ENCODE data around the gene SYPL1.

SYPL1 gene

DNA sequence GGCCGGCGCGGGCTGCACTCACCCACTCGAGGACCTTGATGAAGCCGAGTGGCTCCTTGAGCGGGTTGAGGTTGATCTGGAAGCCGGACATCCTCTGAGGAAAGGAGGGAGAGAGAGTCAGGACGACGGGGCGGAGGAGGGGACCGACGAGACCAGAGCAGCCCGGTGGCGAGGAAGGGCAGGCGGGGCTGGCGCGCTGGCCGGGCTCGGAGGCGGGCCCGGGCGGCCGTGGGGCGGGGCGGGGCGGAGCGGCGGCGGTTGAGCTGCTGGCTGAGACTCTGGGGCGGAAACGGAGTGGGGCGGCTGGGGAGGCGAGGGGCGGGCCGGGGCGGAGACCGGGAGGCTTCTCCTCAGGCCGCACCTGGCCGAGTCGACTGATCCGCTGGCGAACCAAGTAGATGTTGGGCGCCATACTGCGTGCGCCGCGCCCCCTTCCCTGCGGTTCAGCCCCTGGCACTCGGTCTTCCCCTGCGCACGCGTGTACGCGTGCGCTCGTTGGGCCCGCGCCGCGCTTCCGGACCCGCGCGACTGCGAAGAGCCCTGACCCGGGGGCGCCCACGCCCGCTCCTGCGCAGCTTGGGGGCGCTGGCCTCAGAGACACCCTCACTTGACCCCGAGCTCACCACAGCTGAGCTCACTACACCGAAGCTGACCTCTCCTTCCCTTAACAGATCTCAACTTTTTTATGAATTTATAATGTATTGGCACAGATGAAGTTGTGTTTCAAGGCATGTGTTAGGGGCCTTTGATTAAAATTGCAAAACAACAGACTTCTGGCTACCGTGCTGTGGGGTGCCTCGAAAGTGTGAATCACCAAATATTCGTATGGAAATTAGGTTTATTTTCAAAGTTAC, at the start of gene SYPL1:
SYPL1 (minus strand) TSS at position 195 of the 854 bp plus-strand sequence; CDS start at position 91, 104 bp downstream.
- peak within 1 kb of the TSS; percentile 64 for H3K4me3 ChIP-seq (ENCODE audit: low read depth, low read length)
- TF ChIP-seq, protein P1, sequence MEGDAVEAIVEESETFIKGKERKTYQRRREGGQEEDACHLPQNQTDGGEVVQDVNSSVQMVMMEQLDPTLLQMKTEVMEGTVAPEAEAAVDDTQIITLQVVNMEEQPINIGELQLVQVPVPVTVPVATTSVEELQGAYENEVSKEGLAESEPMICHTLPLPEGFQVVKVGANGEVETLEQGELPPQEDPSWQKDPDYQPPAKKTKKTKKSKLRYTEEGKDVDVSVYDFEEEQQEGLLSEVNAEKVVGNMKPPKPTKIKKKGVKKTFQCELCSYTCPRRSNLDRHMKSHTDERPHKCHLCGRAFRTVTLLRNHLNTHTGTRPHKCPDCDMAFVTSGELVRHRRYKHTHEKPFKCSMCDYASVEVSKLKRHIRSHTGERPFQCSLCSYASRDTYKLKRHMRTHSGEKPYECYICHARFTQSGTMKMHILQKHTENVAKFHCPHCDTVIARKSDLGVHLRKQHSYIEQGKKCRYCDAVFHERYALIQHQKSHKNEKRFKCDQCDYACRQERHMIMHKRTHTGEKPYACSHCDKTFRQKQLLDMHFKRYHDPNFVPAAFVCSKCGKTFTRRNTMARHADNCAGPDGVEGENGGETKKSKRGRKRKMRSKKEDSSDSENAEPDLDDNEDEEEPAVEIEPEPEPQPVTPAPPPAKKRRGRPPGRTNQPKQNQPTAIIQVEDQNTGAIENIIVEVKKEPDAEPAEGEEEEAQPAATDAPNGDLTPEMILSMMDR (IDR thresholded peaks at IDR 0.05; ENCODE audit: low read depth, low read length, missing control alignments): peak; percentile 15
- peak; percentile 73 for DNase-seq (ENCODE audit: low read depth)
- in situ Hi-C loops (cut with HindIII; ENCODE audit: low sequenced_read_pairs): no loop called here

GRCh38 chr7:106155027-106155426, 42.9 kb upstream of the SYPL1 start:
- TF ChIP-seq, protein P1 (IDR thresholded peaks at IDR 0.05; ENCODE audit: low read depth, low read length, missing control alignments): no peak

DNA sequence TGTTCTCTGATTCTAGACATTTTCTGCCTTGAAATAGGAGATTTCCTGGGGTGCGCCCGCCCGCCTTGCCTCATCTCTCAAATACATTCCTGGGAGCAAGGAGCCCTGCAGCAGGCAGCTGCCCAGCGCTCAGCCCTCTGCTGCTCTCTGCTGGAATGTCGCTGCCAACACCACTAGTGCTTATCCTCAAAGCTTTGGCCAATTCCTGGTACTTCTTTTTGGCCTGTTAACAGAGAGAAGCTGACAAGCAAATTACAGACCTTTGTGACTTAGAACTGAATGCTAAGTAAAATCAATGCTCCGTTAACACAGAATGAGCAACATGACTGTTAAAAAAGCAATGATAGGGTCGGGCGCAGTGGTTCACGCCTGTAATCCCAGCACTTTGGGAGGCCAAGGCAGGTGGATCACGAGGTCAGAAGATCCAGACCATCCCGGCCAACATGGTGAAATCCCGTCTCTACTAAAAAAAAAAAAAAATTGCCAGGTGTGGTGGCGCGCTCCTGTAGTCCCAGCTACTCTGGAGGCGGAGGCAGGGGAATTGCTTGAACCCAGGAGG, 41.9 kb upstream of the SYPL1 start:
- no peak overlapping the region for H3K4me3 ChIP-seq (ENCODE audit: low read depth, low read length)
- in situ Hi-C loops (cut with HindIII; ENCODE audit: low sequenced_read_pairs): loop anchor here (5.0 kb wide), 1 partner anchor 102 kb away; no protein-coding TSS in a partner anchor

More at GRCh38 chr7:106155027-106155426, 42.9 kb upstream of the SYPL1 start:
- no peak for DNase-seq (ENCODE audit: low read depth)
- H3K4me3 ChIP-seq (ENCODE audit: low read depth, low read length): no peak overlapping the region
- in situ Hi-C loops (cut with HindIII; ENCODE audit: low sequenced_read_pairs): loop anchor here (5.0 kb wide), 1 partner anchor 383 kb away; no protein-coding TSS in a partner anchor

GRCh38 chr7:106152313-106152665, 40.2 kb upstream of the SYPL1 start:
- DNase-seq (ENCODE audit: low read depth): no peak
- H3K4me3 ChIP-seq (ENCODE audit: low read depth, low read length): no peak overlapping the region
- in situ Hi-C loops (cut with HindIII; ENCODE audit: low sequenced_read_pairs): loop anchor here (5.0 kb wide), 1 partner anchor 100 kb away; no protein-coding TSS in a partner anchor
- TF ChIP-seq, protein P1 (IDR thresholded peaks at IDR 0.05; ENCODE audit: low read depth, low read length, missing control alignments): no peak

More for the DNA sequence above, 41.9 kb upstream of the SYPL1 start:
- peak; percentile 67 for DNase-seq (ENCODE audit: low read depth)
- TF ChIP-seq, protein P1 (IDR thresholded peaks at IDR 0.05; ENCODE audit: low read depth, low read length, missing control alignments): peak; percentile 96

DNA sequence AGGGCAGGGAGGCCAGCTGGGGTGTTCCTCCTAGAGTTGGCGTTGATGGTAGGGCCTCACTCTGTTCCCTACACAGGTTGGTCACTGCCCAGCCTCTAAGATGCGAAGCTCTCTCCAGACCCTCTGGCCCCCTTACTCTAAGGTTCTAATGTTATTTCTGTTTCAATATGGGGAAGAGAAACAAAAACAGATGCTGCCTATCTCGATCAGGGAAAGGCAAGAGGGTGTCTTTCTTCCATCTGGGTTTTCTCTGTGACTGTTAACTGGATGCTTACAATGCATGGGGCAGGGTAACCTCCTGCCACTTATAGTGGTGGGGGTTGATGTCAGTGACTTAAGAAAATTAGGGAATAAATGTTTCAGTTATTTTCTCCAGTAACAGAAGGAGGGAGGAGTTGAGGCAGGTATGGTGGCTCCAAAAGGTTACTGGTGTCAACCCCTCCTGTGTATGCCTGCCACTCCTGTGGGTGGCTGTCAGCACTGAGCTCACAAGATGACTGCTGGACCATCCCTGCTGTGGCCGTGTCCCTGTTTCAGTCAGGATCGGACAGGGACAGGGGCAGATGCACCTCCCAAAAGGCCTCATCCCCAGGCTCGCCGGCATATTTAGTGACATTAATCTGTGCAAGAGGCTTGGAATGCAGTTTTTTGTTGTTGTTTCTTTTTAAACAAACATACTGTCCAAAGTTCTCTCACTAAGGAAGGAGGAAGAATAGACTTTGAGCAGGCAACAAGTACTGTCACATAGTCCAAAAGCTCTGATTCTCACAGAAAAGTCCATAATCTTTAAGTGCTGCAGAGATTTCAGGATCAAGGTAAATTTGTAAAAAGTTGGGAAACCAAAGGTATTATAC, 39.6 kb upstream of the SYPL1 start:
- in situ Hi-C loops (cut with HindIII; ENCODE audit: low sequenced_read_pairs): loop anchor here (5.0 kb wide), 1 partner anchor 99 kb away; no protein-coding TSS in a partner anchor
- no peak overlapping the region for H3K4me3 ChIP-seq (ENCODE audit: low read depth, low read length)
- DNase-seq (ENCODE audit: low read depth): no peak
- TF ChIP-seq, protein P1 (IDR thresholded peaks at IDR 0.05; ENCODE audit: low read depth, low read length, missing control alignments): no peak

All from astrocyte of the cerebellum (primary cell).